Mononuclear cell (primary cell): Measurements from ENCODE around the gene PTGFRN. TPM values are rescaled to one million over a fixed set of nuclear protein-coding genes. Genes with fewer than 3 reads are reported as not detected.
"Not testable (repeated sequence)": the region's sequence is repeated elsewhere in the genome, so short reads cannot be mapped to it uniquely, and the experiment has no call there.

Source experiments
- H3K27me3 ChIP-seq: 2 replicates; pipeline ENCODE4 v1.6.0; 2011; ENCODE audit warnings: low read length, control low read depth; ENCODE audit not compliant: insufficient read depth
- H3K4me1 ChIP-seq: 2 replicates; pipeline ENCODE4 v1.5.1; 2011; ENCODE audit warnings: mild to moderate bottlenecking, low read length, control low read depth; ENCODE audit not compliant: insufficient read depth
- H3K4me3 ChIP-seq: 2 replicates; pipeline ENCODE4 v1.5.1; 2011; ENCODE audit warnings: mild to moderate bottlenecking, low read length, moderate library complexity
- H3K9me3 ChIP-seq: 2 replicates; pipeline ENCODE4 v1.5.1; 2011; ENCODE audit warnings: low read depth, mild to moderate bottlenecking, control low read depth, low read length
- total RNA-seq: library from RNA; depleted of rRNA; stranded (reverse); fragments of >200 nt; gene quantifications from one replicate; pipeline ENCODE4 v1.2.3, GENCODE V29; 2012

PTGFRN gene
- total RNA-seq, 1 donor, result 0.73 TPM

GRCh38 chr1:116956378-116956777 lies 46.7 kb downstream of the PTGFRN start:
- Histone ChIP-seq H3K27me3 (no peaks in the 10 kb centered on the region), H3K4me3 (no peak overlapping the region), H3K9me3 (no peaks in the 10 kb centered on the region), H3K4me1 (no peaks in the 10 kb centered on the region)

GRCh38 chr1:116957646-116958045 lies 47.9 kb downstream of the PTGFRN start:
- H3K27me3 ChIP-seq, result no peaks in the 10 kb centered on the region
- no peak overlapping the region for H3K4me3 ChIP-seq
- no peaks in the 10 kb centered on the region for H3K9me3 ChIP-seq
- H3K4me1 ChIP-seq, result peaks cover 2% of the 10 kb centered on the region

GRCh38 chr1:116958110-116958509 lies 48.4 kb downstream of the PTGFRN start:
- Histone ChIP-seq H3K4me3 (no peak overlapping the region), H3K4me1 (peaks cover 6% of the 10 kb centered on the region), H3K9me3 (no peaks in the 10 kb centered on the region), H3K27me3 (no peaks in the 10 kb centered on the region)

GRCh38 chr1:116958977-116959376 lies 49.3 kb downstream of the PTGFRN start:
- no peaks in the 10 kb centered on the region for H3K27me3 ChIP-seq
- H3K4me3 ChIP-seq, result no peak overlapping the region
- H3K4me1 ChIP-seq, result peaks cover 9% of the 10 kb centered on the region
- H3K9me3 ChIP-seq, result no peaks in the 10 kb centered on the region

GRCh38 chr1:116961606-116962005 lies 51.9 kb downstream of the PTGFRN start:
- H3K4me3 ChIP-seq, result no peak overlapping the region
- H3K9me3 ChIP-seq, result no peaks in the 10 kb centered on the region
- peaks cover 9% of the 10 kb centered on the region for H3K4me1 ChIP-seq
- H3K27me3 ChIP-seq, result no peaks in the 10 kb centered on the region

GRCh38 chr1:116962987-116963639 lies 53.4 kb downstream of the PTGFRN start:
- H3K4me1 ChIP-seq, result peaks cover 9% of the 10 kb centered on the region
- H3K27me3 ChIP-seq, result no peaks in the 10 kb centered on the region
- no peak overlapping the region for H3K4me3 ChIP-seq
- H3K9me3 ChIP-seq, result no peaks in the 10 kb centered on the region

- Histone ChIP-seq H3K4me1 (peaks cover 9% of the 10 kb centered on the region), H3K9me3 (no peaks in the 10 kb centered on the region)
Observed at GRCh38 chr1:116966791-116967190, 57.1 kb downstream of the PTGFRN start.

GRCh38 chr1:116968724-116969123 lies 59.0 kb downstream of the PTGFRN start:
- no peaks in the 10 kb centered on the region for H3K4me1 ChIP-seq
- no peak overlapping the region for H3K4me3 ChIP-seq
- H3K27me3 ChIP-seq, result no peaks in the 10 kb centered on the region
- H3K9me3 ChIP-seq, result no peaks in the 10 kb centered on the region

More at GRCh38 chr1:116966791-116967190, 57.1 kb downstream of the PTGFRN start:
- no peak overlapping the region for H3K4me3 ChIP-seq
- H3K27me3 ChIP-seq, result no peaks in the 10 kb centered on the region

GRCh38 chr1:116971258-116971860 lies 61.6 kb downstream of the PTGFRN start:
- Histone ChIP-seq H3K4me3 (no peak overlapping the region), H3K4me1 (no peaks in the 10 kb centered on the region), H3K9me3 (no peaks in the 10 kb centered on the region), H3K27me3 (no peaks in the 10 kb centered on the region)

GRCh38 chr1:116971965-116972673 lies 62.4 kb downstream of the PTGFRN start:
- no peaks in the 10 kb centered on the region for H3K27me3 ChIP-seq
- H3K9me3 ChIP-seq, result no peaks in the 10 kb centered on the region
- no peaks in the 10 kb centered on the region for H3K4me1 ChIP-seq
- H3K4me3 ChIP-seq, result no peak overlapping the region

- Histone ChIP-seq H3K9me3 (no peaks in the 10 kb centered on the region), H3K27me3 (no peaks in the 10 kb centered on the region), H3K4me1 (no peaks in the 10 kb centered on the region), H3K4me3 (no peak overlapping the region)
Observed at GRCh38 chr1:116972674-116973030, 62.9 kb downstream of the PTGFRN start.

GRCh38 chr1:116980309-116980708 lies 70.6 kb downstream of the PTGFRN start:
- H3K27me3 ChIP-seq, H3K4me1 ChIP-seq, H3K4me3 ChIP-seq, H3K9me3 ChIP-seq: not testable (repeated sequence)

GRCh38 chr1:116981521-116982037 lies 71.9 kb downstream of the PTGFRN start:
- Histone ChIP-seq H3K4me1 (peaks cover 2% of the 10 kb centered on the region), H3K9me3 (no peaks in the 10 kb centered on the region), H3K4me3 (no peak overlapping the region), H3K27me3 (no peaks in the 10 kb centered on the region)

GRCh38 chr1:116982319-116983004 lies 72.7 kb downstream of the PTGFRN start:
- H3K4me1 ChIP-seq, result peaks cover 9% of the 10 kb centered on the region
- H3K27me3 ChIP-seq, result no peaks in the 10 kb centered on the region
- H3K9me3 ChIP-seq, result no peaks in the 10 kb centered on the region
- no peak overlapping the region for H3K4me3 ChIP-seq

GRCh38 chr1:116983112-116983511 lies 73.4 kb downstream of the PTGFRN start:
- Histone ChIP-seq H3K27me3 (no peaks in the 10 kb centered on the region), H3K4me1 (peaks cover 13% of the 10 kb centered on the region), H3K4me3 (no peak overlapping the region), H3K9me3 (no peaks in the 10 kb centered on the region)
